NCI-H748 treated with DMSO at 0.1 percent for 48 hours (cell line): Measurements from ENCODE around the gene COPB1.

Experiments used
- DNase-seq: peaks from one replicate; lab custom pipeline; 2025; lab: John Stamatoyannopoulos, UW

COPB1 gene

DNA sequence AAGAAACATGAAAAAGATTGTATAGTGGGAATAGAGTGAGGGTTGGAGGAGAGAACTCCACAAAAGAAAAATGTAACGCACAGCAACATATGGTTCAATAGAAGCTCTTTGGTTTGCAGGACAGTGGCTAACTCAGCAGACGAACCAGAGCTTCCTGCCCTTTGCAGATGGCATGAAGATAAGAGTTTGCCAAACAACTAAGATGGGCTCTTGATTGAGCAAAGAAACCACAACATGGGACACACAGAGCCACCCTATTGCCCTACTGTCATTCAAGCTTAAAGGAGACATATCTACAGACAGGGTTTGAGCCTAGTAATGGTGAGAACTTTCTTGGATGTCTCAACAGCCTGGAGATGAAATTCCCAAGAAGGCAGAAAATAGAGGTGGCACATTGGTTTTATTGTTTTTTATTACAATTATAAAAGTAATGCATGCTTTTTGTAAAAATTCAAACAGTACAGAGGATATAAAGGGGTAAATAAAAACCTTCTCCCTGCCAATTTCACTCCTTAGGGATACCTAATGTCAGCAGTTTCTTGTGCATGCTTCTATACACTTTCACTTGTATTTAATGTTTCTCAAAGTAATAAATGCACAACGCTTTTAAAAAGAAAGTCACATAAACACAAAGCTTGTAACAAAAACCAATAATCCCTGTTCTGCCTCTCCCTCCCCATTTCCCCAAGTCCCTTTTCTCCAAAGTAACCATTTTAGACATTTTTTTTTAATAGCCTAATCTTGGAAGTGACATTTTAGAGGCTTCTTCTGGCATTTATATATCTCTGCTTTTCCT is 63.7 kb downstream of the COPB1 start:
- DNase-seq, result no peak

DNA sequence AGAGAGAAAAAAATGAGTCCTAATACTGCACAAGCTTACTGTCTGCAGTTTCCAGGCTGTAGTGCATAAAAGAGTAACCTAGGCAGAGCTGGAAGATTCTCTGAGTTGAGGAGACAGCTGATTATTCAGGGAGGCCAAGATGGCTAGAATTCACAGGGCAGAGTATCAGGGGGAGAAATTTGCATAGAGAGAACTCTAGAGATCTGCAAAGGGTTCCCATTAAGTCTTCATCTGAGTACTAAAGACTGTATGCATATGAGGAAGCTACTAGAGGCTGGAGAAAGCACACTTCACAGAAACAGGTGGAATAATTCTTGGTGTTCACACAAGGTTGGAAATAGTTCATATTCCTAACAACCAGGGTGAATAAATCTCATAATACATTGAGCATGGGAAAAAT is 74.0 kb downstream of the COPB1 start:
- DNase-seq, result no peak

DNA sequence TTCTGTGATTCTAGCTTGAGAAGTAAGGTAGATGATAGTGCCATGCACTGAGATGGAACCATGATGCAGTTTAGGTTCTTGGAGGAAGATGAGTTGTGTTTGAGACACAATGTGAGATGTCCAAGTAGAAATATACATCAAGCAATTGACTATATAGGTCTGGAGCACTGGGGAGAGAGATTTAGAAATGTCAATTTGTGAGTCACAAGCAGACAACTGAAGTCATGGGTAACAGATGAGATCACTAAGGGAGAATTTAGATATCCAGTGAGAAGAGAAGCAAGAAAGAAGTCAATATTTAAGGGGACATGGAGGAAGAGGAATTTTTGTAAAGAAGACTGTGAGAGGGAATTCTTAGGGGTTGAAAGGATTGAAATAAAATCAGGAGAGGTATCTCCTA is 75.5 kb downstream of the COPB1 start:
- no peak for DNase-seq

DNA sequence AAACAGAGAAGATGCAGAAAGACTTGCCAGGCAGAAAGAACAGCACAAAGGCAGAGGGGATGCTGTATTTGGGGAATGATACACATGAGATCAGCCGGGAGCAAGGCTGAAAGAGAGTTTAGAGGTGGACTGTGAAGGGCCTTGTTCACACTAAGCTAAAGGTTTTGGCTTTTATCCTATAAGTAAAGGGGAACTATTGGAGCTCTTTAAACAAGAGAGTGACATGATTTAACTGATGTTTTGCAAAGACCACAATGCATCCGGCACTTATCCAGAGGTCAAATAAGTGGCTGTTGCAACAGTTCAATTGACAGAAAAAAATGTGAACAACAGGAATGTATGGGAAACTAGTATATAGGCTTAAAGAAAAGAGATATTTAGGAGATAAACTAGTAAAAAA is 76.0 kb downstream of the COPB1 start:
- no peak for DNase-seq

DNA sequence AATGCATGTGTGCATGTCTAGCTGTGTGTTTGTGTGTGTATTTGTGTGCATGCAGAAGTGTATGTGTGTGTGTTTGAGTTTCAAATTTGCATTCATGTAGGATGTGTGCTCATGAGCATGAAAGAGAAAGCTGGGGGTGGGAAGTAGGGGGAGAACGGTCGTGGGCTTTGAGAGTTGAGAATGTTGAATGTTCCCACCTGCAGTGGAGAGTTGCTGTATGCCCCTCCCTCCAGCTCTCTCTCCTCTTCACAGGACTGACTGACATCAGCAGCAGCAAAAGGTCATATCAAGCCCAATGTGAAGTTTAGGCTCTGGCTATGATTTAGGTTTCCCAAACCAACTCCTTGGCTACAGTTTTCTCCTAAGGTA is 76.8 kb downstream of the COPB1 start:
- DNase-seq, result no peak

DNA sequence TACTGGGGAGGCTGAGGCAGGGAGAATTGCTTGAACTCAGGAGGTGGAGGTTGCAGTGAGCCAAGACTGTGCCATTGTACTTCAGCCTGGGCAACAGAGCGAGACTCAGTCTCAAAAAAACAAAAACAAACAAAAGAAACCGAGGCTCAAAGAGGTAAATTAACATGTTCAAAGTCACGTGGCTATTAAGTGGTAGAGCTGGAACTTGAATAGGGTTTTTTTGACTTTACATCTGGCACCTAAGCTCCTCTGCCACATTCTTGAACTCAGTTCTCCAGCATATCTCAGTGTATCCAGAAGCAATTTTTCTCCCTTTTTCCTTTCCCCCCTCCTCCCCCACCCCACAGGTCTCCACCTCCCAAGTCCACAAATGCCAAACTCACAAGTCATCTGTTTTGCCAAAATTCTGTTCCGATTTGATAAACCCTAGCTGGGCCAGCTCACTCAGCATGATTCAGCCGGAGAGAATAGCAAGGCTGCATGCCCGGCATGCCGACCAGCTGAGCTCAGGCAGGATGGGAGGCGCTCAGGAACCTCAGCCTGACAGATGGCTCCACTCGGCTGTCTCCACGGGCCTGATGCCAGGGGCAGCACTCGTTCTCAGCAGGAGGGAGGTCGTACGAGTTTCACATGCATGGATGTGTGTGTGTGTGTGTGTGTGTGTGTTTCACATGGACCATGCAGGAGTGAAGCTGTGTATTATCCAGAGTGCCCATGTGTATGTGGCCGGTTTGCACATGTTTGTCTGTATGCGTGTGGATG is 77.4 kb downstream of the COPB1 start:
- DNase-seq, result no peak

DNA sequence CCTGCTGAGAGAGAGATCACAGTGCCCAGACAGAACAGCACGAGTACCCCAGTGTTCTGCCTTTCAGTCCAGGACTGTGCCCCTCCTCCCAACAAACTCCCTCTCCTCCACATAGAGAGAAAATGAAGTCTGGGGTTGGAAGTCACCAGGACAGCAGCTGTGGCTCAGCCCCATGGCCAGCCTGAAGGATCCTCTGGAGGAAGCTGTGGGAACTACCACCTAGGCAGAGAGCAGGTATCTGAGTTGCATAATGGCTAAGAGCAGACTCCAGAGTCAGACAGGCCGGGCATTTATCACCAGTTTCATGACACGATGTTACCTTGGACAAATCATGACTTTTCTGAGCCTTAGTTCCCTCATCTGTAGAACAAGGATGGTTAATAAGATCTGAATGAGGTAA is 79.4 kb downstream of the COPB1 start:
- no peak for DNase-seq

DNA sequence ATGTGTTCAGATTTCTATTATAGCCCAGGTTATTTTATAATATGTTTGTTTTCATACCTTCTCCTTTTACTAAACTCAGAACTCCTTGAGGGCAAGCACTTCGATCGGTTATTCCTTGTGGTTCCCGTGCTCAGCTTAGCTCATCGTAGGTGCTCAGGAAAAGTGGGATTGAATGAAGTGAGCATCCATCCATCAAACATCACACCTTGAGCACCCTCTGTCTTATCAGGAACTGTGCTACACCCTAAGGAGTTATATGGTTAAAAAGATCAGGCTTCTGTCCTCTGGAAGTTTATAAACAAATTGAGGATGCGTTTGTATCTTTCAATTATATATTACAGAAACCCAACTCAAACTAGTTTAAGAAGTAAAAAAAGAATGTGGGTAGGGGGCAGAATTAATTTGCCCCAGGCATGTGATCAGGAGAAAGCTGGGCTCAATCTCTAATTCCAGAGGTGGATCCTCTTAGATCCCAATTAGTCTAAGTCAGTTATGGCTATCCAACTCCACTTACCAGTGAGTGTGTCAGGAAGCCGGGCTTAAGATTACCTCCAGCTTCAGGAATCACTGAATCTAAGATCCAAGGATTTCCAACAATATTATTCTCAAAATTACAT is 80.7 kb downstream of the COPB1 start:
- peak; percentile 34 for DNase-seq

DNA sequence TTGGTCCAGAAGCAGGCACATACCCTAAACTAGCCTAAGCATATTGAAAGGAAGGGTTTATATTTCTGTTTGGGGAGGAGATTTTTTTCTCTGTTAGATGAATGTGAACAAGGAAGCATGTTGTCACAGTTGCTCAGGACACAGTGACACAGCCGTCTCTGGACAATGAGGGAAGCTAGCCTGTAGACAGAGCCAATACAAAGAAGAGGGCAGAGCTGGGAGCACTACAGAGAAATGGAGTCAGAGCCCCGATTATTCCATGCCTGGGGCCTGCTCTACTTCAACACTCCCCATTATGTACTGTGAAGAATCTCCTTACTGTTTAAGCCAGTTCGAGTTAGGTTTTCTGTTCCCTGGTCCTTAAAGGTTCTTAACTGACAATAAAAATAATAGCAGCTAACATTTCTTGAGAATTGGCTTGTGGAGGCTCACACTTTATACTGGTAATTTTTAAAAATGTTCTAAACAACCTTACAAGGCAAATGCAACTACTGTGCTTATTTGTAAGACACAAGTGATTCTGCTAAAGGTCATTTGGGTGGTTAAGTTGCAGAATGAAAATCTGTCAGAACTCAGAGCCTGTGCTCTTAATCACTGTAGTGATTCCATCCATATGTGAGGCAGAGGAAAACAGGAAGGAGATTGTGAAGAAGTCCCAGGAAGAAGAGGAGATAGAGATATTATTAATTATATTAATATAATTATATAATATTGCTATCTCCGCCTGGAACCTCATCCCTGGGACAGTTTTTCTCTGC is 81.8 kb downstream of the COPB1 start:
- DNase-seq, result no peak

DNA sequence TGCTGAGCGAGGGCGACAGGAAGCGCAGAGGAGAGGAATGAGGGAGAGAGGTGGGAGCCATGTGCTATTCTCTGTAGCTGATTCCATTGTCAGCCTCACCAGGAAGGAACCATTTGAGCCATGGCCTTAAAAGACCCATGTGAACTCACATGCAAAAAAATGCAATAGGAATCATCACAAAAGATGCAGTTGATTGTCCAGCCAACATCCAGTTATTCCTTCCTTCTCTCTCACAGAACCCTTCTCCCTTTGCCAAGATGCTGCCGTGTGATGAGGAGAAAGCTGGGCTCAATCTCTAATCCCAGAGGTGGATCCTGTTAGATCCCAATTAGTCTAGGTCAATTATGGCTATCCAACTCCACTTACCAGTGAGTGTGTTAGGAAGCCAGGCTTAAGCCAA is 82.4 kb downstream of the COPB1 start:
- no peak for DNase-seq

DNA sequence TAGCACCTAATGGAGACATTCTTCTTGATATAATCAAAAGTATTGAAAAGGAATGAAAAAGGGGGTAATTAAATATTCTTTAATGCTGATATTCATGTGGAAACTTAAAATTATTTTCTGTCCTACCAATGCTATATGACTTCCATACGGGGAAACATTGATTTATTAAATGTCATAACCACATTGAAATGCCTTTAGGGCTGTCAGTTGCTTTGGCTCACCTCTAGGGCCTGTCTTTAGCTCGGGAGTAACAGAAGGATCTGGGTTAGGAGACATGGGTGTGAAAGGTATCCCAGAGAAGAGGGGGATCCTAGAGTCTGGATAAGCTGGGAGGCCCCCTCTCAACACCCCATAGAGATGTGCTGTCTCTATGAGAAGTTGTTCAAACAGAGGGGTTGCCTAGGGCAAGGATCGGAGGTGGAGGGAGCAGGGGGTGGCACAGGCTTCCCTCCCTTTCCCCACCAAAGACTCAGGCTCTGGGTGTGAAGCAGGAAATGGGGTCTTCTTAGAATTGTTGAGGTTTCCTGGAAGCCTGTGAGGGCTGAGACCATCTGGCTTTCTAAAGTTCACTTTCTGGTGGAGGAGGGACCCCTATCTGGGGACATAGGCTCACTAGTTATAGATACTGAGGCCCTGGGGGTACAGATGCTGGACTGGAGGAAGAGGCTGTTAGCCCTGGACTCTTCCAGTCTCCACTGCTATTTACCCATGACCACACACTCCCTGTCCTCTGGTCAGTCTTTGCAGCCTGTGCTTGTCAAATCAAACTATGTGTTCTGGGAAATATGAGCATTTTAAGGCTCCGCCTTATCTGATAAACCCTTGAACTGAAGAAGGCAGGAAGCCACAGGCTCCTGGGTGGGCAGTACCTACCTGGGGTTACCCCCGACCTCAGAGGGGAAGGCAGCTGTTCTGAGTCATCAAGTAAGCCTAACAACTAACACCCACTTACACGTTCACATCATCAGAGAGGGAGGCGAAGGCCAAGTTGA is 84.8 kb downstream of the COPB1 start:
- DNase-seq, result no peak

DNA sequence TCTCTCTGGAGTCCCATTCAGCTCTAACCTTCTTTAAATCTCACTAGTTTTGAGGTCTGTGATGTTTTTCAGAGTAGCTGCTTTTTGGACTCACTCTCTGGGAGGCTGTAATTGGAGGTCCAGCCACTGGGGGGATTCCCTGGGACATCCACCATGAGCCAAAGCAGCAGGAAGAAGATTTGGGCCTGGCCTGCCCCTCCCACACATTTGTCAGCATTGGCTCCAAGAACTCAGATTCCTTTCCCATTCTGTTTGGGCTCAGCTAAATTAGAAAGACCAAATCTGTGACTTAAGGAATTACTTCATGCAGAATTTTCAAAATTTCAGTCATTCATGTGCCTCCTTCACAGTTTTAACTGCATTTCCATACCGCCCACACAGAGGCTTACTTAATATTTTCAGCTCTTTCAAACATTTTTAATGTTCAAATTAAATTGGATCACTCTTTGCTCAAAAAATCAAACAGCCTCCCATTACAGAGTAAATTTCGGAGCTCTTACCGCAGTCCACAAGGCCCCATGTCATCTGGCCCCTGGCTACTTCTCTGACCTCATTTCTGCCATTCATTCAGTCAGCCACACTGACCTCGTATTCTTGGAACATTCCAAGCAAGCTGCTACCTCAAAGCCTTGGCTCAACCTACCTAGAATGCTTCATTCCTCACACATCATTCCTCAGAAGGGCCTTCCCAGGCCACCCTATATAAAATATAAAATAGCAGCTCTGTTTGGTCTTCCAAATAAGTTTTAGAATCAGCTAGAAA is 86.1 kb downstream of the COPB1 start:
- DNase-seq, result no peak

DNA sequence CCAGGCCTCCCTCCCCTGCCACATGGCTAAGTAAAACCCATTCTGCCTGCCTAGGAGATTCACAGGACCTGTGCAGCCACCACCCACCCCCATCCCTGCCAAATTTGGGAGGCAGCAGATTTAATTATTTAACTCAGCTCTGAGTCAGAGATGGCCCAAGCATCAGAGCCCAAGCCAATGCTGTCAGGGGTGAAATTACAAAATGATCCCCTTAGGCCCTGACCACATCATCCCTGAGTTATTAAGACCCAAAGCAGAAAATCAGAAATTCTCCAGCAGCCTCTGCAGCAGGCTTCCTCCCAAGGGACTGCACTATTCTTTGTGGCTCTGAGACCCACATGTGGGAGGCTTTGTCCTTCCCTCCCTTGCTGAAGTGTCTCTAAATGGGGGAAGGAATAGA is 87.8 kb downstream of the COPB1 start:
- no peak for DNase-seq

DNA sequence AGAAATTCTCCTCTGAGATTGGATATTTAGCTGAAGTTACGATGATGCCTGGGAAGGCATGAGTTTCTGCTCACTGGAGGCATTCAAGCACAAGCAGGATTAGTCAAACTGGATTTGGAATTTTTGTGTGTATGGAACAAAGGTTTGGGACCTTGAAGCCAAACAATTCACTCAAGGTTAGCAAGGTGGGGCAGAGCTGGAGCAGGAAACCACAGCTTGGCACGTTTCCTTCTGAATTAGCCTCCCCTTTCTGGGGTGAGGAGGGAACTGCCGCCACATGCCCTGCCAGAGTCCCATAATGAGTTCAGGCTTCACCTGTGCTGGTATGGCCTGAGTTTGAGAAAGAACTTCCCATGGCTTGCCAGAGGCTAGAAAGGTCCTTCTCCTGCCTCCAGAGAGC is 89.7 kb downstream of the COPB1 start:
- DNase-seq, result no peak

DNA sequence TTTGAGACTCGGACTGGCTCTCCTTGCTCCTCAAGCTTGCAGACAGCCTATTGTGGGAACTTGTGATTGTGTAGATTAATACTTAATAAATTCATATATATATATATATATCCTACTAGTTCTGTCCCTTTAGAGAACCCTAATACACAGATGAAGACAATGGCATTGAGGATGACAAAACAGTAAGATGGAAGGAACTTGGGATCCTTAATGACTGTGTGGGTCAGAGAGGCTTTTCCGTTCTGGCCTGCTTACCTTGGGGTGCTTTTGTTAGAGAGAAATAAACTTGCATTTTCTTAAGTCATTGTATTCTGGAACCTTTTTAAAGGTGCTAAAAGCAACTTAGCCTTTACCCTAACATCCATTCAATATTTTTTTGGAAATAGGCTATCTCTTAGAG is 91.0 kb downstream of the COPB1 start:
- no peak for DNase-seq
